T-cell (primary cell): ENCODE results near the gene AURKB. TPM values are rescaled to one million over a fixed set of nuclear protein-coding genes. Genes with fewer than 3 reads are reported as not detected.

Experiments
- ATAC-seq, 4 experiments: fragments of 200-7000 bp in 3 of 4; fragments of 150-1000 bp in 1 of 4; cut with Tn5 transposase; replicated peaks in 1 of 4; 1 replicate in 3 of 4; 2 replicates in 1 of 4; pipeline ENCODE4 v1.10.0; 2021; ENCODE audit warnings: moderate library complexity in 3 of 4, mild to moderate bottlenecking in 2 of 4, moderate number of reproducible peaks in 1 of 4
- CTCF ChIA-PET, 2 donors: fragments of 300-600 bp; sonication (Branson Sonifier 250); formaldehyde crosslinking; loops; one replicate each; lab custom pipeline; 2022; ENCODE audit warnings: antibody characterized with exemption in 2 of 2; lab: Charles Lee
- POLR2A ChIA-PET, 2 donors: fragments of 300-600 bp; sonication (Branson Sonifier 250); formaldehyde crosslinking; loops; one replicate each; lab custom pipeline; 2022; ENCODE audit warnings: antibody characterized with exemption in 2 of 2; lab: Charles Lee
- DNase-seq, 35 experiments: peaks; one replicate each; pipeline versions ENCODE4 v3.0.0 to v3.0.0-alpha.2; 2013 to 2023
- H3K27ac ChIP-seq: one replicate; pipeline ENCODE4 v1.5.1; 2013; ENCODE audit warnings: low read length
- H3K27me3 ChIP-seq, 2 experiments: replicated peaks in 1 of 2; 1 replicate in 1 of 2; 2 replicates in 1 of 2; pipeline versions ENCODE4 v1.6.1 to v1.7.0; 2013; ENCODE audit warnings: low read length in 1 of 2, mixed read lengths in 1 of 2; ENCODE audit not compliant: control insufficient read depth in 2 of 2, insufficient read depth in 2 of 2; ENCODE audit errors: extremely low read depth in 1 of 2
- H3K36me3 ChIP-seq, 2 donors: 1 replicate in 1 of 2; 2 replicates in 1 of 2; pipeline versions ENCODE4 v1.6.1 to v1.7.0; 2013; ENCODE audit warnings: low read length in 1 of 2; ENCODE audit not compliant: control insufficient read depth in 2 of 2, insufficient read depth in 1 of 2; ENCODE audit errors: extremely low read depth in 1 of 2
- H3K4me1 ChIP-seq, 2 experiments: 1 replicate in 1 of 2; 2 replicates in 1 of 2; pipeline versions ENCODE4 v1.6.1 to v1.7.0; 2013; ENCODE audit warnings: low read length in 2 of 2, mixed read lengths in 1 of 2; ENCODE audit not compliant: insufficient read depth in 2 of 2, control insufficient read depth in 1 of 2; ENCODE audit errors: extremely low read depth in 1 of 2
- H3K4me3 ChIP-seq, 2 donors: 1 replicate in 1 of 2; 2 replicates in 1 of 2; pipeline versions ENCODE4 v1.5.1 to v1.7.0; 2013; ENCODE audit warnings: mild to moderate bottlenecking in 2 of 2, low read length in 1 of 2, moderate library complexity in 1 of 2; ENCODE audit not compliant: control insufficient read depth in 1 of 2; ENCODE audit errors: extremely low read depth in 1 of 2
- H3K9me3 ChIP-seq: 2 replicates; pipeline ENCODE4 v1.7.0; 2013
- H3K27ac Mint-ChIP-seq, 2 donors: one replicate each; pipeline ENCODE4 v1.8.0; 2020 to 2021; ENCODE audit warnings: mild to moderate bottlenecking in 2 of 2, mixed read lengths in 2 of 2
- H3K27me3 Mint-ChIP-seq, 2 donors: one replicate each; pipeline ENCODE4 v1.8.0; 2021 to 2022; ENCODE audit warnings: mixed read lengths in 2 of 2
- H3K36me3 Mint-ChIP-seq: one replicate; pipeline ENCODE4 v1.8.0; 2021; ENCODE audit warnings: mixed read lengths
- H3K4me1 Mint-ChIP-seq, 3 donors: one replicate each; pipeline ENCODE4 v1.8.0; 2020 to 2022; ENCODE audit warnings: mixed read lengths in 3 of 3, mild to moderate bottlenecking in 1 of 3
- H3K4me3 Mint-ChIP-seq, 3 donors: one replicate each; pipeline ENCODE4 v1.8.0; 2020 to 2022; ENCODE audit warnings: mild to moderate bottlenecking in 3 of 3, mixed read lengths in 3 of 3, moderate library complexity in 3 of 3
- H3K9me3 Mint-ChIP-seq, 3 donors: one replicate each; pipeline ENCODE4 v1.8.0; 2020 to 2022; ENCODE audit warnings: mixed read lengths in 3 of 3
- whole genome bisulfite sequencing: methylation state at CpG from one replicate; pipeline ENCODE4 v1.1.5; 2013; ENCODE audit warnings: missing lambda C conversion rate; ENCODE audit not compliant: insufficient coverage; 5-methylcytosine and 5-hydroxymethylcytosine counted together
- total RNA-seq, 35 experiments: library from RNA in 6 of 35; stranded (reverse) in 6 of 35; fragments of 120-200 nt in 1 of 35; gene quantifications; one replicate each; pipeline versions ENCODE4 v1.2.1 to v1.2.4 and lab custom pipeline; 2013 to 2026

AURKB gene
- total RNA-seq, 5 donors from 2014 or later (not counting 1 experiment from before 2014, with no cell fraction given), result 1.0 to 2.7 (median 1.7) TPM

DNA sequence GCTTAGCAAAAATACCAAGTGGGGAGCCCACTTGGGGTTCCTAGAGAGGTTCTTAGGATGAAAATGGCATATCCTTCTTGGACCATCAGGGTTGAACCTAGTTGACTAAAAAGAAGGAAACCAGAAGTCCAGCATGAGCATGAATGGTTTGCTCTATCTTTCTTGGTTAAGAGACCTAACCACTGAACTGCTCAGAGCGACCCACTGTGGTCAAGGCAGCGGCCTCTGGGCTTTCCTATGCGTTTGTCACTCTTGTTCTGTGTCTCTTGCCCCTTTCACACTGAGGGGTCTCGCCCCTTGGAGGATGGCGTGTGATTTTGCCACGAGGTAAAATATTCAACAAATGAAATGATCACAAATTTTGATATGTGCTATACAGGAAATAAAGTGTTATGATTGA is 19.9 kb downstream of the AURKB start:
- H3K36me3 Mint-ChIP-seq, result no peaks in the 10 kb centered on the region
- H3K9me3 Mint-ChIP-seq, result no peaks in the 10 kb centered on the region
- H3K27ac ChIP-seq, result peak overlapping the region; percentile 33
- H3K4me1 Mint-ChIP-seq, result peaks cover 0 to 13% (median 11%) of the 10 kb centered on the region in 3 donors
- H3K4me3 ChIP-seq, result peak overlapping the region; percentile 30 to 74
- WGBS, result 14% methylated on average over 2 of the region's 6 CpGs
- H3K27me3 ChIP-seq, result no peaks in the 10 kb centered on the region
- H3K27ac Mint-ChIP-seq, result peak overlapping the region; percentile 91 to 93
- no peak for DNase-seq
- no peaks in the 10 kb centered on the region for H3K36me3 ChIP-seq
- ChIA-PET POLR2A (interaction anchor here (0.6 to 1.5 kb wide), 9 partner anchors 9 to 58 kb away, joined by 3 to 8 read pairs (median 6); partner anchors contain the start of gene PFAS (in 1 of the 2)), CTCF (interaction anchor here in 1 of 2 donors (0.6 to 2.3 kb wide), 6 partner anchors 17 to 111 kb away, joined by 3 to 12 read pairs (median 5); partner anchors contain the start of gene CTC1)
- ATAC-seq, result no peak
- no peak overlapping the region for H3K4me3 Mint-ChIP-seq
- H3K9me3 ChIP-seq, result no peaks in the 10 kb centered on the region
- H3K4me1 ChIP-seq, result peaks cover 27 to 66% of the 10 kb centered on the region in 2 experiments
- no peaks in the 10 kb centered on the region for H3K27me3 Mint-ChIP-seq

GRCh38 chr17:8189711-8190477 is 20.5 kb downstream of the AURKB start, which contains the start of gene BORCS6:
Gene BORCS6 (minus strand): TSS chr17:8190180. CDS start chr17:8190140, 40 bp downstream.
- under 1% methylated on average over 61 of the region's 70 CpGs for WGBS
- Histone ChIP-seq H3K4me3 (peak within 1 kb of the TSS; percentile 74 to 77), H3K27ac (peak within 1 kb of the TSS; percentile 89), H3K9me3 (no peaks in the 10 kb centered on the region), H3K4me1 (peaks cover 28 to 68% of the 10 kb centered on the region in 2 experiments), H3K27me3 (no peaks in the 10 kb centered on the region), H3K36me3 (no peaks in the 10 kb centered on the region)
- H3K4me3 Mint-ChIP-seq, result no peak within 1 kb of the TSS
- peaks cover 0 to 13% (median 11%) of the 10 kb centered on the region in 3 donors for H3K4me1 Mint-ChIP-seq
- POLR2A ChIA-PET, result interaction anchor here (0.6 to 3.4 kb wide), 10 partner anchors 10 to 59 kb away, joined by 3 to 18 read pairs (median 6); partner anchors contain the start of genes AURKB (in 1 of the 2) and PFAS (in 1 of the 2)
- no peaks in the 10 kb centered on the region for H3K36me3 Mint-ChIP-seq
- H3K27ac Mint-ChIP-seq, result peak within 1 kb of the TSS; percentile 91 to 93
- peak; percentile 78 to 98 (median 95) for DNase-seq
- CTCF ChIA-PET, result interaction anchor here in 1 of 2 donors (0.5 to 2.3 kb wide), 7 partner anchors 17 to 111 kb away, joined by 3 to 12 read pairs (median 4); partner anchors contain the start of gene CTC1
- no peaks in the 10 kb centered on the region for H3K27me3 Mint-ChIP-seq
- H3K9me3 Mint-ChIP-seq, result no peaks in the 10 kb centered on the region
- peak; percentile 70 to 75 (median 72) for ATAC-seq

DNA sequence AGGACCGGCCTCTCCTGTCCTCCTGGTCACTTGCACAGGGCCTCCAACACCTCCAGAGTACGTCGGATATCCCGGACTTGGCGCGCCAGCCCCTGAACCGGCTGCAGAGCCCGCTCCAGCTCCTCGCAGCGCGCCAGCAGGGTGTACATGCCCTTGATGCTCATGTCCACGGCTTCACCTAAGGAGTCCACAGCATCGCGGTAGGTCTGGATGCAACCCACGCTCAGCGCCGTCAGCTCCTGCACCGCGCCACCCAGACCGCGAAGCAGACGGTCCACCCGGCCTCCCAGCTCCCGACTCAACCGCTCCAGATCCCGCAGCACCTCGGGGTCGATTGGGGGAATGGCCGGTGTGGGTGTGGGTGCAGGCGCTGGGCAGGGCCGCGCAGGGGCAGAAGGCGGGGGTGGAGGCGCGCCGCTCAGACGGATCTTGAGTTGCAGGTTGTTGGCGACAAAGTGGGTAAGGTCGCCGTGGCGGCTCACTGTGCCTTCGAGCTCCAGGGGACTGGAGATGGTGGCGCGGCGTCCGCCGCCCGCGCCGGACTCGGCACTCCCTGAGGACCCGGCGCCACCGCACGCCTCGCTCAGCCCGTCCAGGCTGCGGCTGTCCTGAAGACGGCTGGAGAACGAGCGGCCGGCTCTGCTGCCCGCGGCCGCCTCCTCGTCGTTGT is 21.2 kb downstream of the AURKB start:
- Mint-ChIP-seq H3K27me3 (no peaks in the 10 kb centered on the region), H3K27ac (peak overlapping the region in 1 of 2 donors; percentile 91), H3K36me3 (no peaks in the 10 kb centered on the region), H3K4me1 (peaks cover under 1 to 16% (median 14%) of the 10 kb centered on the region in 3 donors), H3K4me3 (no peak overlapping the region), H3K9me3 (no peaks in the 10 kb centered on the region)
- ChIA-PET POLR2A (interaction anchor here (1.1 to 3.4 kb wide), 6 partner anchors 16 to 60 kb away, joined by 3 to 18 read pairs (median 7); partner anchors contain the start of genes AURKB (in 1 of the 2) and PFAS (in 1 of the 2)), CTCF (interaction anchor here in 1 of 2 donors (2.3 to 3.8 kb wide), 2 partner anchors 32 to 70 kb away, joined by 12 to 23 read pairs; partner anchors contain the start of gene ALOXE3)
- ATAC-seq (peak in 1 of 4 experiments; percentile 0), DNase-seq (peak in 10 of 35 experiments; percentile 18 to 61 (median 31))
- H3K4me3 ChIP-seq, result peak overlapping the region; percentile 74 to 77
- H3K9me3 ChIP-seq, result no peaks in the 10 kb centered on the region
- 6% methylated on average over 62 of the region's 67 CpGs for WGBS
- H3K27ac ChIP-seq, result peak overlapping the region; percentile 89
- no peaks in the 10 kb centered on the region for H3K27me3 ChIP-seq
- peaks cover 28 to 72% of the 10 kb centered on the region in 2 experiments for H3K4me1 ChIP-seq
- H3K36me3 ChIP-seq, result no peaks in the 10 kb centered on the region

- peaks cover 28 to 72% of the 10 kb centered on the region in 2 experiments for H3K4me1 ChIP-seq
- H3K9me3 ChIP-seq, result no peaks in the 10 kb centered on the region
- H3K27me3 ChIP-seq, result no peaks in the 10 kb centered on the region
- Mint-ChIP-seq H3K9me3 (no peaks in the 10 kb centered on the region), H3K27me3 (no peaks in the 10 kb centered on the region), H3K4me3 (no peak overlapping the region), H3K4me1 (peaks cover 7 to 20% (median 15%) of the 10 kb centered on the region in 3 donors), H3K36me3 (no peaks in the 10 kb centered on the region), H3K27ac (no peak overlapping the region)
- H3K27ac ChIP-seq, result peak overlapping the region; percentile 77
- ATAC-seq, result no peak
- ChIA-PET CTCF (interaction anchor here (0.6 to 3.8 kb wide), 8 partner anchors 15 to 1177 kb away, joined by 3 to 23 read pairs (median 6); partner anchors contain the start of gene ALOXE3 (in 1 of the 2)), POLR2A (interaction anchor here (0.5 to 3.4 kb wide), 11 partner anchors 15 to 882 kb away, joined by 3 to 18 read pairs (median 5); partner anchors contain the start of genes AURKB (in 1 of the 2) and SLC25A35 (in 1 of the 2))
- DNase-seq, result peak in 9 of 35 experiments; percentile 13 to 48 (median 34)
- H3K36me3 ChIP-seq, result no peaks in the 10 kb centered on the region
- WGBS, result 36% methylated on average over 7 of the region's 12 CpGs
- H3K4me3 ChIP-seq, result peak overlapping the region; percentile 74 to 77
Measured at GRCh38 chr17:8188263-8188839, 22.0 kb downstream of the AURKB start.

DNA sequence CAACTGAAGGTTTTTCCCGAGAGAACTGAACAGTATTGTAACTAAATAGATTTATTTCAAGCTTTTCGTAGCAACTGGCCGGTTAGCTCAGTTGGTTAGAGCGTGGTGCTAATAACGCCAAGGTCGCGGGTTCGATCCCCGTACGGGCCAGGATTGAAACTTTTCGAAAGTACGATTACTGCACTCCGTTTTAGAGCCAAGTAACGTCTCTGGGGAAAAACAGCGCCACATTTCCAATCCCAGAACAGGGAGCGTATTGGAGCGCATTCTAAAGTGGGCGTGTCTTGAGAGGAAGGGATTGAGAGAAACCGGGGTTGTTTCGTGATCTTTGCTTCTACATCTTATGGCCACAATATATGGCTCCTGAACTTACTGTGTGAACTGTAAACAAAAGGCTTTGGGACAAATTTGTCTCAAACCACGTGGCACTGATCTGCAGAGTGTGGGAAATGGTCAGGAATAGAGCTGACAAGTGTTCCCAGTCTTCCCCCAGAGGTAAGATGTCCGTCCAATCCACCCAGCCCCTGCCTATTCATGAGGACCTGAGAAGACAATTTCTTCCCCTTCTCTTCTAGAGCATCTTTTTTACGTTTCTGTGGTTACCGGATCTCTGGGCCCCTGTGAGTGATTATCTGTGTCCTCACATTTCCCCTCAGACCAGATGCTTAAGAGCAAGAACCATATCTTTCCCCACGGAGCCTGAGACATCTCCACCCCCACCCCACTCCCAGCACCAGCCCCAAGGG is 22.7 kb downstream of the AURKB start:
- peaks cover 7 to 20% (median 15%) of the 10 kb centered on the region in 3 donors for H3K4me1 Mint-ChIP-seq
- ChIA-PET POLR2A (interaction anchor here (0.6 to 3.4 kb wide), 11 partner anchors 14 to 882 kb away, joined by 3 to 18 read pairs (median 5); partner anchors contain the start of gene AURKB (in 1 of the 2)), CTCF (interaction anchor here in 1 of 2 donors (0.6 to 3.8 kb wide), 9 partner anchors 15 to 1176 kb away, joined by 3 to 23 read pairs (median 5); partner anchors contain the start of gene ALOXE3)
- H3K4me3 Mint-ChIP-seq, result no peak overlapping the region
- DNase-seq, result peak; percentile 55 to 90 (median 78)
- Histone ChIP-seq H3K9me3 (no peaks in the 10 kb centered on the region), H3K4me3 (peak overlapping the region; percentile 74 to 94), H3K27ac (peak overlapping the region; percentile 77), H3K4me1 (peaks cover 28 to 67% of the 10 kb centered on the region in 2 experiments), H3K36me3 (no peaks in the 10 kb centered on the region), H3K27me3 (no peaks in the 10 kb centered on the region)
- no peaks in the 10 kb centered on the region for H3K27me3 Mint-ChIP-seq
- 0% methylated on average over 15 of the region's 25 CpGs for WGBS
- peak; percentile 3 to 26 (median 9) for ATAC-seq
- no peaks in the 10 kb centered on the region for H3K9me3 Mint-ChIP-seq
- no peak overlapping the region for H3K27ac Mint-ChIP-seq
- H3K36me3 Mint-ChIP-seq, result no peaks in the 10 kb centered on the region
